DMS53 (cell line): ENCODE data around the gene CROCC.

Source experiments
- DNase-seq: peaks from one replicate; lab custom pipeline; 2025; lab: John Stamatoyannopoulos, UW

CROCC gene

DNA sequence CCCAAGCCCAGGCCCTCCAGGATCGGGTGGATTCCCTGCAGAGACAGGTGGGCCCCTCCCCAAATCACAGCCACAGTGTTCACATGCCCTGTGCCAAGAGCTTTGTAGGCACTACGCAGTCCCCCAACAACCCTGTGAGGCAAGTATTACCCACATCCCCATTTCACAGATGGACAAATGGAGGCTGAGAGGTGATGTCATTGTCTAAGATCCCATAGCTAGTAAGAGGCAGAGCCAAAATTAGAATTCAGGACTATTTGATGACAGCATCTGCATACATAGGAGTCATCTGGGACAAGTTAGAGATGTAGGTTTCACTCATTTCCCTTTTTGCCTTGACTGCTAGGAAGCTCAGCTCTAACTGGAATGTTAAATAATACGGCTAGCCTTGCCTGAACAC is 46.6 kb downstream of the CROCC start:
- DNase-seq, result no peak

DNA sequence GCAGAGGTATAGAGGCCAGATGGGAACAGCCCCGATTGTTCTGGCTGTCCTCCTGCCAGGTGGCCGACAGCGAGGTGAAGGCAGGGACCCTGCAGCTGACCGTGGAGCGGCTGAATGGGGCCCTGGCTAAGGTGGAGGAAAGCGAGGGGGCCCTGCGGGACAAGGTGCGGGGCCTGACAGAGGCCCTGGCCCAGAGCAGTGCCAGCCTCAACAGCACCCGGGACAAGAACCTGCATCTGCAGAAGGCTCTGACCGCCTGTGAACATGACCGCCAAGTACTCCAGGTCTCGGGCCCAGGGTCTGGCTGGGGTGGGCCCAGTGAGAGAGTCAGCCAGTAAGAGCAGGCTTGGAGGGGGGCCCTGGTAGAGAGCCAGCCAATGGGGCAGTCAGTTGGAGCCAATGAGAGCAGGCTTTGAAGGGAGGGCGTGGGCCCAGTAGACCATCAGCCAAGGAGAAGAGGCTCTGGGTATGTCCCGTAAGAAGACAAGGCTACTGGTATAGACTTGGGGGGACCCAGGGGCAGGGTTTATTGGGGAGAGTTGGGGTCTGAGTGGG is 47.4 kb downstream of the CROCC start:
- DNase-seq, result no peak

DNA sequence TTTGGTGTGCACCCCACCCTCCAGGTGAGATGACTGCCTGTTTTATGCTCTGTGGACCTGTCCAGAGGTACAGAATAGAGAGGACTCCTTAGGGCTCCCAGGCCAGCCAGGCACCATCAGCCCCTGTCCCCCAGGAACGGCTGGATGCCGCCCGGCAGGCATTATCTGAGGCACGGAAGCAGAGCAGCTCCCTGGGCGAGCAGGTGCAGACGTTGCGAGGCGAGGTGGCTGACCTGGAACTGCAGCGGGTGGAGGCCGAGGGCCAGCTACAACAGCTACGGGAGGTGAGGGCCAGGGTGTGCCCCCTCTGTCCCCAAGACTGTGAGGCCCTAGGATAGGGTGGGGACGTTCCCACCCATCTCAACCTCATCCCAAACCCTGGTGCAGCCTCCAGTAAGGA is 47.9 kb downstream of the CROCC start:
- DNase-seq, result no peak

DNA sequence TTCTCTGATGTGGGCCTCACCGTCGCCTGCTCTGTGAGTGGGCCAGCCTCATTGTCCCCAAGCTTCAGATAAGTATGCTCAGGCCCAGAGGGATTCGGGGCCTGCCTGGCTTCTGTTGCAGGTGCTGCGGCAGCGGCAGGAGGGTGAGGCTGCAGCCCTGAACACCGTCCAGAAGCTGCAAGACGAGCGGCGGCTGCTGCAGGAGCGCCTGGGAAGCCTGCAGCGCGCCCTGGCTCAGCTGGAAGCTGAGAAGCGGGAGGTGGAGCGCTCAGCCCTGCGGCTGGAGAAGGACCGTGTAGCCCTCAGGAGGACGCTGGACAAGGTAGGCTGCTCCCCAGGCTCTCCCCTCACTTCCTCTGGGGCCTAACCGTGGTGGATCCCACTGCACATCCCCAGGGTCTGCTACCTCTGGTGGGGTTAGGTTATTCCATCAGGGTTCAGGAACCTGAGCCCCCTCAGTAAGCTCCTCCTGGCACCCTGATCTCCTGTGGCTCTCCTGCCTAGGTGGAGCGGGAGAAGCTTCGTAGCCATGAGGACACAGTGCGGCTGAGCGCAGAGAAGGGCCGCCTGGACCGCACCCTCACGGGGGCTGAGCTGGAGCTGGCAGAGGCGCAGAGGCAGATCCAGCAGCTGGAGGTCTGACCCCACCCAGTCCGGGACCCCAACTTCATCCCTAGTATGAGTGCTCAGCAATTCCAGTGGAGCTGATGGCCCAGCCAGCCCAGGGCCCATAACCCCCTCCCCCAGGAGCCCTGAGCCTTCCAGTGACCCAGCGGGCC is 48.6 kb downstream of the CROCC start:
- DNase-seq, result no peak

DNA sequence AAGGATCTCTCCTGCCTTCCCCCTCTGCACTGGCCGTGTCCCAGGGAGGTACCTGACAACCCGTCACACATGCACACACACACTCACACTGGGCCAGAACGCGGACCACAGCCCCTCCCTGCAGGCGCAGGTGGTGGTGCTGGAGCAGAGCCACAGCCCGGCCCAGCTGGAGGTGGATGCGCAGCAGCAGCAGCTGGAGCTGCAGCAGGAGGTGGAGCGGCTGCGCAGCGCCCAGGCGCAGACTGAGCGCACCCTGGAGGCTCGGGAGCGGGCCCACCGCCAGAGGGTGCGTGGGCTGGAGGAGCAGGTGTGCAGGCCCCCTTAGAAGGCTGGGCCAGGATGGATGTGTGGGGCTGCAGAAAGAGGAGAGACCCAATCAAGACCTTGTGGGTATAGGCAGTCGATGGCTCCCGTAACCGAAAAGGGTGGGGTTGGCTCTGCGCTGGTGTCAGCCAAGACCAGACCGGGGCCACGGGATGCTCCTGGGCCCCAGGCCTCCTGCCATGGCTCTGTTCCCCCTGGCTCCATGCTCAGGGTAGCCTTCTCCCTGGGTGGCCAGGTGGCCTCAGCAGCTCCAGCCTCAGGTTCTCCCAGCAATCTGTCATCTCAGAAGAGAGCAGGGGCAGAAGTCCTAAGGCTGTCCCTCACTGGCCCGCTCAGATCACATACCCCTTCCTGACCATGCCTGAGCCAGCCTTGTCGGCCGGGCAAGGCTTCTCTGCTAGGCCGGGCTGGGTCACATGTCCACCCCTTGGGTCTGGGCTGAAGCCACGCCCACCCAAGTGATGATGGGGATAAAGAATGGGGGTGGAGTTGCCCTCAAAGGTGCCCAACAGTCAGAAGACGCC is 49.8 kb downstream of the CROCC start:
- peak; percentile 67 for DNase-seq

DNA sequence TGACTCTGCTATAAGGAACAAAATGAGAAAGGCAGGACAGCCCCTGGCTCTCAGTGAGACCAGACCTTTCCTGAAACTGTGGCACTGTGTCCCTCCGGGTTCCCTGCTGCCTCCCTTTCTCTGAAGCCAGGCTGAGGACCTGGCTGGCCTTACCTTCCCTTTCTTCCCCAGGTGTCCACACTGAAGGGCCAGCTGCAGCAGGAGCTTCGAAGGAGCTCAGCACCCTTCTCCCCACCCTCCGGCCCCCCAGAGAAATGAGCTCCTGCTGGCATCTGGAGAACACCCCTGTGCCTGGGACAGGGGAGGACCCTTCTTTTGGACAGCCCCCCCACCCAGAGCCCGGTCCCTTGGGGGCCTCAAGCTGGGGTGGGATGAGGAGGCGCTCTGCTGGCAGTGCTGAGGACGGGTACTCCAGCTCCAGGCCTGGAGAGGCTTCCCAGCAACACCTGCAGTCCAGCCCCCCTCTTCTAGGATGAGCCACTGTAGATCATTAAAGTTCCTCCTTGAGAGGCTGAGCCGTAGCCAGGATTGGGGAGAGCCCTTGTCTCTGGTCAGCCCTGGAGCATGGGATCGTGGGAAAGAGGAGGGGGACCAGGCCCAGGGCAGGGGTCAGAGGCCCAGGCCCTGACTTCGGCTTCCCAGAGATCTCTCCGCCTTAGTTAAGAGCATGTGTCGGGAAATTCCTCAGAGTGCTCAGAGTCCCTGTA is 50.6 kb downstream of the CROCC start:
- DNase-seq, result no peak

DNA sequence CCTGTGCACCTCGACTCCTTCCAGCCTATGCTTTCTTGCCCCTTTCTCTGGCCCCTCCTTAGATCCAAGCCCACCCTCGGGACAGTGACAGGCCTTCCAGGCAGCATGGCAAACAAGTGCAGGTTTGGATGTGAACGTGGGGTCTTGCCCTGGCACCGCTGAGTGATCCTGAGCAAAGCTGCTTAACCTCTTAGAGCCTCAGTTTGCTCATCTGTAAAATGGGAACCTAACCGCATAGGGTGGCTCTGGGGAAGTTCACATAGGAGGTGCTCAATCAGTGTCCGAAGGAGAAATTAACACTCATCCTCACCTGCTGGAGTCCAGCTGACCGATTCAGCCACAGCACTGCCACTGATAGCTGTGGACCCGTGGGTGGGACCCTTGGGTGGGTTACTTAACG is 51.5 kb downstream of the CROCC start:
- no peak for DNase-seq

DNA sequence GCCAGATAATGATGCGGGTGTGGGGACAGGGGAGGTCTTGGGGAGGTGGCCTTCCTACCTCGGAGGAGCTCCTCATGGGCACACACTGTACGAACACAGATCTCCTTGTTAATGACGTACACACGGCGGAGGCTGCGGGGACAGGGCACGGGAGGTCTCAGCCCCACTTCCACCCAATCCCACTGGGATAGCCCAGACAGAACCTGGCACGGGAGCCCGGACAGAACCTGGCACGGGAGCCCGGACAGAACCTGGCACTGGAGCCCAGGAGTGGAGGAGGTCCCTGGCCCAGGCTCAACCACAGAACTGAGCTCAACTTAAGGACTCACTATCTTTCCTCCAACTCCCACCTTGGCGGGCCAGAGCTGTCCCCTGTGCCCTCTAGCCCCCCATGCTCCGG is 53.5 kb downstream of the CROCC start:
- DNase-seq, result no peak

DNA sequence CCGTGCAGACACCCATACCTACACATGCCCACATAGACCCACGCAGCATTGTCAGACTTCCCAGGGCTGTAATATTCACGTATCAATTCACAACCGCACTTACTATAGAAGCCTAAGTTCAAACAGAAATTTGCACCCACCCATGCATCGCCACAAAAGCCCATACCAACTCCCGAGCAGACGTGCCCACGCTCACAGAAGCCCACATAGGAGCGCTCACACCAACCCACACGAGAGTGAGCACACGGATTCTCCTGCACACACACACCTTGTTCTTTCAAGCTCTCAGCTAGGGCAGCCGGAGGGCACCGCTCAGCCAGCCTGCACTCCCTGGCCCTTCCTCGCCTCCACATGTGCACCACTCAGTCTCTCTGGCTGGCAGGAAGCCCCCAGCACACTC is 54.1 kb downstream of the CROCC start:
- DNase-seq, result no peak

DNA sequence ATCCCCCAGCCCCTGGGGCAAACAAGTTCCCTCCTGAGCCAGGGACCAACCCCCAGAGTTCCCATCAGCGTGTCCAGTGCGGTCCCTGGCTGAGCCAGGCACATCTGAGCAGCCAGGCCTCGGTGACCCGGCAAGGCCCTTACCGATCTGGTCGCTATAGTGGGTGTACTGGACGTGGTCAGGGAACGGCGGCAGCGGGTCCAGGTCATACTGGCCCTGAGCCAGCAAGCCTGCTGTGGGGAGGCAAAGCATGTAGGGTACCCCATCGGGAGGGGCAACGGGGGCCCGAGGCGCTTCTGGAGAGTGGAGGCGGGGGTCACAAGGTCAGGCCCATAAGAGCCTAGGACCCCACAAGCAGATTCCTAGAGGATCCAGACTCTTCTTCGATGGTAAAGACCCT is 55.2 kb downstream of the CROCC start:
- no peak for DNase-seq

DNA sequence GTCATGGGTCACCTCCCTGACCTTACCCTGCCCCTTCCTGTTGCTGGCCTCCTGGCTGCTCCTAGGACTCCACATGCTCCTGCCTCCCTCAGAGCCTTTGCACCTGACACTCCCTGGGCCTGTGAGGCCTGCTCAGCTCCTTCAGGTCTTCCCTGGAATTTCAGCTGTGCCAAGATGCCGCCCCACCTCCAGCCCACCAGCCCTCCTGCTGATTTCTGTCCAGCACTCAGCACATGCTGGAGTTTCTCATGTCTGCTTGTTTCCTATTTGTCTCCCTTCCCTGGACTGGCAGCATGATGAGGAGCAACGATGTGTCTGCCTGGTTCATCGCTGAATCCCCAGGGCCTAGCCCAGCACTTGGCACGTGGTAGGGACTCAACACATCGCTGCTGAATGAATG is 55.6 kb downstream of the CROCC start:
- DNase-seq, result no peak

DNA sequence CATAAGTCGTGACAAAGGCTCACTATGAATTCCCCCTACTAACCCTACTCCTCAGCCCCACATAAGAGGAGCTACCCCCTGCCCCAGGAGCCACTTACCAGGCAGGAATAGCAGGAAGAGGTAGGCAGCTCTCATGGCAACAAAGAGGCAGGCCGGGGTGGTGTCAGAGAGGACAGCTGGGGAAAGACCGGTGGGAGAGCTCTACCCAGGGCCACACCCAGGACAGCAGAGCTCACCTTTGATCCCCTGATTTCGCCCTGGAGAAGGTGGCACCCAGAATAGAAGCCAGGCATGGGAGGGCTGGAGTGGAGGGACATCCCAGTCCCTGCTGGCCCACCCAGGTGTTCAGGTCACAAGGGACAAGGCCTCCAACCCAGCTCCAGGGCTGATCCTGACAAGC is 56.4 kb downstream of the CROCC start:
- no peak for DNase-seq

DNA sequence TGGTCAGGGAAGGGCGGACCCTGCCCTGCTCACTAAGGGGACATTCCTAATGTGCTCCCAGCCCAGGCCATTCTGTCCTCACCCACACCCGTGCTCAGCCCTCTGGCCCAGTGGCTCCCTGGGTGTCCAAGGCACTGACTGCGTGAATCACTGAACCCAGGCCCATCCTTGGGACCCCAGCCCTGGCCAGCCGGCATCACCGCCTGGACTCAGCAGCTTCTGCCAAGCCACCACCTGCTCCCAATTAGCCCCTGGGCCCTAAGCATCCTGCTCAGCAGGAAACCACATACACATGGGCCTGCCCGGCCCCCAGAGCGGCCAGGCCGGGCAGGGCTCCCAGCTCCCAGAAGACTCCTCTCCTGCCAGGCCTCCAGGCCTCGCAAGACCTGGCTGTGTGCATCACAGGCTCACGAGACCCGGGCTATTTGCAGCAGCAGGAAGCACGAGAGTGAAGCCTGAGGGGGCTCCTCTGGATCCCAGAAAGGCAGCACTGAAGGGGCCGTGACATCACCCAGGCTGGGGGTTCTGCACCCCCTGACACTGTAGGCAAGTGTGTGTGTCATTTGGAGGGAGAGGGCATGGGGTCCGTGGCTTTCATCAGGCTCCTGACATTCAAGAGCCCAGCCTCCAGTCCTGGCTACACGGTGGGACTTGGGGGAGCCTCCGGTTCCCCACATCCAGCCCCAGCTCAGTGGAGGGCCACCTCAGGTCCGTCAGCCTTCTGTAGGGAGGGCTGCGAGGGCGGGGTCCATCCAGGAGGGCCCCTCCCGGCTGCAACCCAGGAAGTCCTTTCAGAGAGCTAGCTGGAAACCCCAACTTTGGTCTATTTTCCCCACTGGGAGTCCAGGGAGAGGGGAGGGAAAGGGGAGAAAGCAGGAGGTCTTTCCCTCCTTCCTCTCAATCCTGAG is 57.1 kb downstream of the CROCC start:
- DNase-seq, result no peak

DNA sequence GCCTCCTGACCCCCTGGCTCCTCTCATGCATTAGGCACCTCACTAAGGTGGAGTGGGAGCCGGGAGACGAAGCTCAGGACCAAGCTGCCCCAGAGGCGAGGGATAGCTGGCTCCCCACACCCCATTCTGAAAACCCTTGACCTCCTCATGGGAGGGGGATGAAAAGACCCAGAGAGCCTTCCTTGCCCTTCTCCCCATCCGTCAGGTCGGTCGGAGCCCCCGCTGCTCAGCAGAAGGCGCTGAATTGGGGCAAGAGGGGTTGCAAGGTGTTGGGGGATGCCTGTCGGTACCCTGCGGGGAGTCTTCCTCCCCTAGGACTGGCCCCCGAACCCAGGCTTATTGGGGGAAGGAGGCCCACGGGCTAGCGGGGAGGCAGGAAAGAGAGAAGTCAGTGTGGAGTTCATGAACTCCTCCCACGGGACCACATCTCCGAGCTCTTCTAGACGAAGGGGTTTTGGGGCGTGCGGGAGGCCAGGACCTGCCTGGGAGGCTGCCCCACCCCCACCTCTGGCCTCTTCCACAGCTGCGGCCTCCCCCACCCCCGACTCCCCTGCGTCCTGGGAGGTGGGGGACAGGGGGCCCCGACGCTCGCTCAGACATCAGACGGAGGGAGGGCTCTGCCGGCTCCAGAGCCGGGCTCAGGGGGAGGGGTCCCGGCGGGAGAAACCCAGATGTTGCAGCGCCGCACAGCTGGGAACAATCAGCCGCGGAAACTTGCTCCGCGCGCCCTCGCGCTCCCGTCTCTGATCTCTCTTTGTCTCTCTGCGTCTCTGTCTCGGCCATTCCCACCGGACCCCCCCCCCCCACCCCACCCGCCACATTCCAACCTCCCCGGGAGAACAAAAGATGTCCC is 58.0 kb downstream of the CROCC start:
- DNase-seq, result peak; percentile 39

DNA sequence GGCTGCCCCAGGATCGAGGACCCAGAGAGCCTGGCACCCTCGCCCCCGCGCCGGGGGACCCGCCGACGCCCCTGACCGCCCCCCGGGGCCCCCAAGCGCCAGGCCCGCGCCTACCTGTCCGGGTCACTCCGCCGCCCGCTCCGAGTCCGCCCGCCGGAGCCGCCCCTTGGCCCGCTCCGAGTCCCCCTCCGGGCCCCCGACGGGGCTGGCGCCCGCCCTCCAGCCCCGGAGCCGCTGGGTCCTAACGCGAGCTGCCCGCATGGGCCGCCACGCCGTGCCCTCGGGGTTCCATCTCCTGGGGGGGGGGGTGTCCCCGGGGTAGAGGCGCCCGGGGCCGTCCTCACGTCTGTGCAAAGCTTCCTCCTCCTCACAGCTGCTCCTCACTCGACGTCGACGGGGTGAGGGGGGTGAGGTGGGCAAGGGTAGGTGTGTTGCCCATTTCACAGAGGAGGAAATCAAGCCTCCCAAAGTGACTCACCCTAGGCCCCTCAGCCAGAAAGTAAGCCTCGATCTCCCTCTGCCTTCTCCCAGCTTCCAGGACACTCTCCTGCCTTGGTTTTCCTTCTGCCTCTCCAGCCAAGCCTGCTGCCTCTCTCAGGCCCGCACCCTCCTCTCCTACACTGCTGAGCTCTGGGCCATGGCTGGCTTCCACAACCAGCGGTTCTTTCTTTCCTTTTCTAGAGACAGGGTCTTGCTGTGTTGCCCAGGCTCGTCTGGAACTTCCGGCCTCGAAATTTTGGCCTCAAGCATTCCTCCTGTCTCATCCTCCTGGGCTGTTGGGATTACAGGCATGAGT is 58.9 kb downstream of the CROCC start, which contains the start of gene MFAP2:
TSS of gene MFAP2 (minus strand) at position 148 of the 796 bp plus-strand sequence. CDS start 2,347 bp downstream, outside the sequence.
- DNase-seq, result peak; percentile 37

DNA sequence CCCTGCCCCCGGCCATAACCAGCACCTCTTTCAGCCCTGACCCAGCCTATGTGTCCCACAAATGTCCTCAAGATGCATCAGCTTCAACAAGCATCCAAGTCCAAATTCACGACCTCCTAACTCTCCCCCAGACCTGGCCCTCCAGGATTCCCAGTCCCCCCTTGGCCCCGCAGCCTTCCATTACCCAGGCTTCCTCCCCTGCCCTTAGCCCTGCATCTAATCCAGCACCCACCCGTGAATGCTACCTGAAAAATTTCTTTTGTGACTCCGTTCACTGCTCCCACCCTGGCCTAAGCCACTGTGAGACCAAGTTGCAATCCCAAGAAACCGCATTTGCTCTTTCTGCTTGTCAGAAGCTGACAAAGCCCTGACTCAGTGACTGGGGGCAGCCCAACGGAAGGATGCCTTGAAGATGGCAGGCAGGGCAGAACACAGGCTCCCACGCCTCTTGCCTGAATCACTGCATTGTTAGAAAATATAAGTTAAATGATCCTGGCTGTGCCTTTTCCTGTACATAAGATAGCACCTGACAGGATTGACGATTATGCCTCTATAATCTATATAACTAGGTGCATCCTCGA is 59.6 kb downstream of the CROCC start:
- DNase-seq, result no peak

DNA sequence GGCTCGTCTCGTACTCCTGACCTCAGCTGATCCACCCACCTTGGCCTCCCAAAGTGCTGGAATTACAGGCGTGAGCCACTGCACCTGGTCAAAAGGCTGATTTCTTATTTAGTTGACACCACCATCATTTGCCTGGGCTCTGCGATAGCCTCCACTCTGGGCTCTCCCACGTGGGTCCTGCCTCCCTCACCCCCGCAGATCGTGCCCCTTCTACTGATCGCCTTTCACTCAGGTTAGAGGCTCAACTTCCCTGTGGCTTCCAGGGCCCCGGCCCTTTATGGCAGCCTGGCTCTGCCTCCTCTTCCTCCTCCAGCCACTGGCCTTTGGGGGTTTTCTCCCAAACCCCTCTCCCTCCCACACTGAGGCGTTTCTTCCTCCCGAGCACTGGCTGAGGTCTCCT is 61.2 kb downstream of the CROCC start:
- no peak for DNase-seq

DNA sequence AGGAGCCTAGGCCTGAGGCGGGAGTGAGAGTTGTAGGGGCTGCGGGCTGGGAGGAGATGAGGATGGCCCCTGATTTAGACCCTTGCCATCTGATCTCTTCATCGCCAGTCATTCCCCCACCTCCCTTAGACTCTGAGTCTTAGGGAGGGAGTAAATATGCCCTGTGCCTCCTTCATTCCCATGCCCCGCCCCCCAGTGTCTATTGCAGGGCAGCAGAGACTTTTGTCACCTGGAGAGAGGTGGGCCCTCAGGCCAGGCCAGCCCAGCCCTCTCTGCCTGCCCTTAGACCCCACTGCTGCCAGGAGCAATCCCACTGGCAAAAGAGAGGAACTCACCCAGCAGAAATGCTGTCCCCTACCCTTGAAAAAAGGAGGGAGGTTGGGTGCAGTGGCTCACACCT is 61.9 kb downstream of the CROCC start:
- no peak for DNase-seq

DNA sequence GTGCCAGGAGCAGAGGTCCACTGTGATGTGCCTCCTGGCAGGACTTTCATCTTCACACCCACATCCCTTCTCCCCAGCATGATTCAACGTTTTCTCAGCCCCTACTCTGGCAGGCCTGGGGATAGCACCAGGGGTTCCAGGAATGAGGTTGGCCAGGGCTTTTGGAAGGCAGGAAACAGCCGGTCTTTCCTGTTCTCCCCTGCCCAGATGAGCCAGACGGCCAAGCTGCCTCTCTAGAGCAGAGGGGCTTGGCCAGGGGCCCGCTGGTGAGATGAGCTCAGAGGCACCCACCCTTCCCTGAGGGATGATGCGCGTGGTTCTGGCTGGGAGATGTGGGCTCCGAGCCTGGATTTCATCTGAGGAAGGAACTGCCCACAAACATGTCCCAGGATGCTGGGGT is 63.0 kb downstream of the CROCC start:
- peak; percentile 20 for DNase-seq
